ENCODE results near the gene FAM221B. TPM values are rescaled to one million over a fixed set of nuclear protein-coding genes. Genes with fewer than 3 reads are reported as not detected.
A peak's percentile ranks its signal among the peaks of the same experiment; 100 is the strongest.

Gene FAM221B
- total RNA-seq, 1 donor from 2014 or later: 1.1 TPM

DNA sequence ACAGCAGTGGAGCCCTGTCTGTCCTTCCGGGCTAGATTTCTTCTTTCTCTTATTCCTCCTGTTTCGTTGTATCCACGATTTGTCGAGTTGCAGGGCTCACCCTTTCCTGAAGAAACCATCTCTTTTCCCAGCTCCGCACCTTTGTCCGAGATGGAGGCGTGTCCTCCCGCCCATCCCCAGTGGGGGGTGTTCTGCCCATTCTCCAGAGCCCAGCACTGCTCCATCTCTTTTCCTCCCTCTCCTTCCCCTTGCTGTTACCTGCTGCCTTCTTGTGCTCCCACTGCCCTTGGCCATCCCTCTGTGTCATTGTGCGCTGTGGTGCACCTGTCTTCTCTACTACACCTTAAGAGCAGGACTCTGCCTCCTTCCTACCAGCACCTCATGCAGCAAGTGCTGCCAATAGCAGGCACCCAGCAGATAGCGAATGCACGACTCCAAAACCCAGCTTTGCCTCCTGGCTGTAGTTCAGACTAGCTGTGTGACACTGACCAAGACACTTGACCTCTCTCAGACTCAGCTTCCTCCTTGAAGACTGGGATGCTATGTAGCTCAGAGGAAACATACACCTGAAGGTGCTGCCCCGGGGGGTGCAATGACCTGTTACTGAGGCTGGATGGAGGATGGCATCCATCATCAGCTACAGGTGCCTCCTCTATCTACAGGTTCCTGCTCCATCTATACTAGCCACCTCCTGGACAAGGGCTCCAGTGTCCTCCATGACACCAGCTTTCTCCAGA lies 32.8 kb upstream of the FAM221B start:
- TF ChIP-seq, protein P1, sequence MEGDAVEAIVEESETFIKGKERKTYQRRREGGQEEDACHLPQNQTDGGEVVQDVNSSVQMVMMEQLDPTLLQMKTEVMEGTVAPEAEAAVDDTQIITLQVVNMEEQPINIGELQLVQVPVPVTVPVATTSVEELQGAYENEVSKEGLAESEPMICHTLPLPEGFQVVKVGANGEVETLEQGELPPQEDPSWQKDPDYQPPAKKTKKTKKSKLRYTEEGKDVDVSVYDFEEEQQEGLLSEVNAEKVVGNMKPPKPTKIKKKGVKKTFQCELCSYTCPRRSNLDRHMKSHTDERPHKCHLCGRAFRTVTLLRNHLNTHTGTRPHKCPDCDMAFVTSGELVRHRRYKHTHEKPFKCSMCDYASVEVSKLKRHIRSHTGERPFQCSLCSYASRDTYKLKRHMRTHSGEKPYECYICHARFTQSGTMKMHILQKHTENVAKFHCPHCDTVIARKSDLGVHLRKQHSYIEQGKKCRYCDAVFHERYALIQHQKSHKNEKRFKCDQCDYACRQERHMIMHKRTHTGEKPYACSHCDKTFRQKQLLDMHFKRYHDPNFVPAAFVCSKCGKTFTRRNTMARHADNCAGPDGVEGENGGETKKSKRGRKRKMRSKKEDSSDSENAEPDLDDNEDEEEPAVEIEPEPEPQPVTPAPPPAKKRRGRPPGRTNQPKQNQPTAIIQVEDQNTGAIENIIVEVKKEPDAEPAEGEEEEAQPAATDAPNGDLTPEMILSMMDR (conservative IDR thresholded peaks at IDR 0.05): no peak
- Mint-ChIP-seq H3K9me3 (no peaks in the 10 kb centered on the region), H3K27me3 (peaks cover 40% of the 10 kb centered on the region), H3K27ac (no peak overlapping the region), H3K4me3 (no peak overlapping the region), H3K4me1 (ENCODE audit: unreplicated experiment) (no peaks in the 10 kb centered on the region), H3K36me3 (no peaks in the 10 kb centered on the region)
- DNase-seq (ENCODE audit: extremely low spot score, unreplicated experiment): peak; percentile 54

DNA sequence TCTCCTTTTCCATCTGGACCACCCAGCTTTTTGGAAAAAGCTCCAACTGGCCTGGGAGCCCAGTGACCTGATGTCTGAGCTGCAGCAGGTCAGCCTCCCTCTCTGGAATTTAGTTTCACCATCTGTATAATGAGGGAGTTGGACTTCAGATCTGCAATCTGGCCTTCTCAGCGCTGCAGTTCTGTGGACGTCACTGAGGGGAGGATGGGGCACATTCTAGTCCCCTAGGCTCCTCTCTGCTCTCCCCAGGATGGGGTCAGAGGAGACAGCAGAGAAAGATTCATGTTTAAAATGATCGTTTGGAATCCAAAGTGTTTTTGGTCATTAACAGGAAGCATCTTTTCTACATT lies 31.4 kb upstream of the FAM221B start:
- no peak overlapping the region for H3K27ac Mint-ChIP-seq
- no peak for DNase-seq (ENCODE audit: extremely low spot score, unreplicated experiment)
- no peaks in the 10 kb centered on the region for H3K9me3 Mint-ChIP-seq
- H3K4me3 Mint-ChIP-seq: no peak overlapping the region
- no peaks in the 10 kb centered on the region for H3K36me3 Mint-ChIP-seq
- TF ChIP-seq, protein P1 (conservative IDR thresholded peaks at IDR 0.05): no peak
- H3K4me1 Mint-ChIP-seq (ENCODE audit: unreplicated experiment): no peaks in the 10 kb centered on the region
- H3K27me3 Mint-ChIP-seq: peaks cover 40% of the 10 kb centered on the region

DNA sequence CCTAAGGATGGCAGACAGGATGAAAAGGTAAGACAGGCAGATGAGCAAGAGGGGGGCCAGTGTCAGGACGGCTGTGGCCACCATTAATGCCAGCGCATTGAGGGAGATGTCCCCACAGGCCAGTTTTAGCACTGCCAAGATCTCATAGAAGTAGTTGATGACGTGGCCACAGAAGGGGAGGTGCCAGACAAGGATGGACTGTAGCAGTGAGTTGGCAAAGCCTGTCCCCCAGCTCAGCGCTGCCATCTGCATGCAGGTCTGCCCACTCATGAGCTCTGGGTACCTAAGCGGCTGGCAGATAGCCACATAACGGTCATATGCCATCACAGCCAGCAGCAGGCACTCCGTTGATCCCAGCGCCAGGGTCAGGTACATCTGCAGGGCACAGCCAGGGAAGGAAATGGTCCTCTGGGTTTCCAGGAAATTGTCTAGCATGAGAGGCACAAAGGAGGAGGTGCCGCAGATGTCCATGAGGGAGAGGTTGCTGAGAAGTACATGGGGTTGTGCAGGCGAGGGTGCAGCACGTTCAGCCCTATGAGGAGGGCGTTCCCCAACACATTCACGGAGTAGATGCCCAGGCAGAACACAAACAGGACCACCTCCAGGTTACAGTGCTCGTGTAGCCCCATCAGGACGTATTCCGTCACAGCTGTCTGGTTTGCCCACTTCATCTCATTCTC lies 30.9 kb upstream of the FAM221B start:
- no peak overlapping the region for H3K4me3 Mint-ChIP-seq
- H3K27ac Mint-ChIP-seq: no peak overlapping the region
- peaks cover 40% of the 10 kb centered on the region for H3K27me3 Mint-ChIP-seq
- no peaks in the 10 kb centered on the region for H3K36me3 Mint-ChIP-seq
- no peaks in the 10 kb centered on the region for H3K4me1 Mint-ChIP-seq (ENCODE audit: unreplicated experiment)
- H3K9me3 Mint-ChIP-seq: no peaks in the 10 kb centered on the region
- TF ChIP-seq, protein P1 (conservative IDR thresholded peaks at IDR 0.05): no peak
- peak; percentile 45 for DNase-seq (ENCODE audit: extremely low spot score, unreplicated experiment)

DNA sequence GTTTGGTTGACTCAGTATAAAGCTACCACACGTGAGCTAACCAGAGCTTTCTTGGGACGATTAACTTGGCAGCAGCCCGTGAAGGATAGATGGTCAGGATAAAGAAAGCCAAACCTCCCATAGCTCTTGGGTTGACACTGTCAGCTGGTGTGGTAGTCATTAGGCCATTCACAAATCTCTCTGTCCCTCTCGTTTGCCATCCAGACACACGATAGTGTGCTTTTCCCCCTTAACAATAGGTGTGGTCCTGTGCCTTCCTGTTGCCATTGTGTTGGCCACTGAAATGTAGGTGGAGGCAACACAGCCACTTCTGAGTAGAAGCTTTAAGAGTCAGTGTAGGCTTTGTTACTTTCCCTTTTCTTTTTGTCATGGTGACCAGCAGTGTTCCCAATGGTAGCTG lies 29.9 kb upstream of the FAM221B start:
- no peak overlapping the region for H3K4me3 Mint-ChIP-seq

DNA sequence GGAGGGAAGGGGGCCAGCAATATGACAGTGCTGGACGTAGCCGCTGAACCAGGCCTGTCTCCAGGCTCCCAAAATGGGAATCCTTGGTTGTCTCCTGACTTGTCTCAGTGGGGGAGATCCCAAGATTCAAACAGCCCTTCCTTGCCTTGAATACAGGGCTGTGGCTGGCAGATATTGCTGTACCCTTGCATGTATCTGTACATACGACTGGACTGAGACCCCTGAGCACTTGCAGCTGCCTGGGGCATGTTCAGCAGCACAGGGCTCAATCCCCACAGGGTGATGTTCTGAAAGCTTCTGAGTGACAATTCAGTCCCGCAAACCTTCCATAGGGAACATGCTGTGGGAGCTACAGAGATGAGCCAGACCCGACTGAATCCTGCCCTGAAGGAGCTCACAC lies 28.4 kb upstream of the FAM221B start:
- TF ChIP-seq, protein P1 (conservative IDR thresholded peaks at IDR 0.05): no peak
- no peaks in the 10 kb centered on the region for H3K4me1 Mint-ChIP-seq (ENCODE audit: unreplicated experiment)
- H3K9me3 Mint-ChIP-seq: no peaks in the 10 kb centered on the region
- H3K36me3 Mint-ChIP-seq: no peaks in the 10 kb centered on the region
- DNase-seq (ENCODE audit: extremely low spot score, unreplicated experiment): peak; percentile 57
- H3K27me3 Mint-ChIP-seq: peaks cover 23% of the 10 kb centered on the region
- no peak overlapping the region for H3K27ac Mint-ChIP-seq
- no peak overlapping the region for H3K4me3 Mint-ChIP-seq

More for the DNA sequence above, 29.9 kb upstream of the FAM221B start:
- H3K27me3 Mint-ChIP-seq: peaks cover 34% of the 10 kb centered on the region
- no peaks in the 10 kb centered on the region for H3K36me3 Mint-ChIP-seq
- H3K4me1 Mint-ChIP-seq (ENCODE audit: unreplicated experiment): no peaks in the 10 kb centered on the region
- no peaks in the 10 kb centered on the region for H3K9me3 Mint-ChIP-seq
- TF ChIP-seq, protein P1 (conservative IDR thresholded peaks at IDR 0.05): no peak
- H3K27ac Mint-ChIP-seq: no peak overlapping the region
- DNase-seq (ENCODE audit: extremely low spot score, unreplicated experiment): no peak

Data from type B pancreatic cell (in vitro differentiated cells).